ENCODE measurements around the gene IRF8.
"Not testable (repeated sequence)": the region's sequence is repeated elsewhere in the genome, so short reads cannot be mapped to it uniquely, and the experiment has no call there.

IRF8 gene

DNA sequence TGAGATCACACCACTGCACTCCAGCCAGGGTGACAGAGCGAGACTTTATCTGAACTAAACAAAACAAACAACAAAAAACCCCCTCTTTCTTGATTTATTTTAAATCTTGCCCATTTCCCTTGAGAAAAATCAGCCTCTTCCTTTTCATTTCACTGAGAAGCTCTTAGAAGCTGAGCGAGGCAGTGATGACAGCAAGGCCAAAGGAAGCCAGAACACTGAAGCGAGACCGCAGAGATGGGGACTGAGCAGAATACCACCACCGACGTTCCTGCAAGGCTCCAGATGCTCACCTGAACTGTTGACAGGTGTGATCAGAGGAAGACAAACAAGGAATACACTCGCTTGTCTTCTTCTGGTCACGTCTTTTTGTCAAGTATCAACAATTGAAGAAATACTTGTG is 30.5 kb upstream of the IRF8 start:
- no peak overlapping the region for H3K4me3 ChIP-seq (ENCODE audit: low read length)
- TF ChIP-seq, protein P1, sequence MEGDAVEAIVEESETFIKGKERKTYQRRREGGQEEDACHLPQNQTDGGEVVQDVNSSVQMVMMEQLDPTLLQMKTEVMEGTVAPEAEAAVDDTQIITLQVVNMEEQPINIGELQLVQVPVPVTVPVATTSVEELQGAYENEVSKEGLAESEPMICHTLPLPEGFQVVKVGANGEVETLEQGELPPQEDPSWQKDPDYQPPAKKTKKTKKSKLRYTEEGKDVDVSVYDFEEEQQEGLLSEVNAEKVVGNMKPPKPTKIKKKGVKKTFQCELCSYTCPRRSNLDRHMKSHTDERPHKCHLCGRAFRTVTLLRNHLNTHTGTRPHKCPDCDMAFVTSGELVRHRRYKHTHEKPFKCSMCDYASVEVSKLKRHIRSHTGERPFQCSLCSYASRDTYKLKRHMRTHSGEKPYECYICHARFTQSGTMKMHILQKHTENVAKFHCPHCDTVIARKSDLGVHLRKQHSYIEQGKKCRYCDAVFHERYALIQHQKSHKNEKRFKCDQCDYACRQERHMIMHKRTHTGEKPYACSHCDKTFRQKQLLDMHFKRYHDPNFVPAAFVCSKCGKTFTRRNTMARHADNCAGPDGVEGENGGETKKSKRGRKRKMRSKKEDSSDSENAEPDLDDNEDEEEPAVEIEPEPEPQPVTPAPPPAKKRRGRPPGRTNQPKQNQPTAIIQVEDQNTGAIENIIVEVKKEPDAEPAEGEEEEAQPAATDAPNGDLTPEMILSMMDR (IDR thresholded peaks at IDR 0.05; ENCODE audit: insufficient read depth, low read depth, low read length, missing control alignments): no peak
- no peak for DNase-seq (ENCODE audit: low read depth)

DNA sequence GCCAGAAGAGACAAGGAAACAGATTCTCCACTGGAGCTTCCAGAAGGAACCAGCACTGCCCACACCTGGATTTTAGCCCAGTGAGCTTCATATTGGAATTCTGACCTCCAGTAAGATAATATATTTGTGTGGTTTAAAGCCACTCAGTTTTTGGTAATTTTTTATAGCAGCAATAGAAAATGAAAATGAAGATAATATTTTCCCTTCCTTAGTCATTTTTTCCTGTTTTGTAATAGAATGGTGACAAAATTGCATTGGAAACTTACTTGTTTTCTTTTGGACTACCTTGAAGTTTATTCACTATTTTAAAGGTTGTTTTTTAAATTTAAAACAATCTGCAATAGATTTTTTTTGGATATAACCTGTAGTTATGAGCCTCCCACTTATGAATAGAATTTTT is 29.8 kb upstream of the IRF8 start:
- TF ChIP-seq, protein P1 (IDR thresholded peaks at IDR 0.05; ENCODE audit: insufficient read depth, low read depth, low read length, missing control alignments): no peak
- no peak for DNase-seq (ENCODE audit: low read depth)
- no peak overlapping the region for H3K4me3 ChIP-seq (ENCODE audit: low read length)

DNA sequence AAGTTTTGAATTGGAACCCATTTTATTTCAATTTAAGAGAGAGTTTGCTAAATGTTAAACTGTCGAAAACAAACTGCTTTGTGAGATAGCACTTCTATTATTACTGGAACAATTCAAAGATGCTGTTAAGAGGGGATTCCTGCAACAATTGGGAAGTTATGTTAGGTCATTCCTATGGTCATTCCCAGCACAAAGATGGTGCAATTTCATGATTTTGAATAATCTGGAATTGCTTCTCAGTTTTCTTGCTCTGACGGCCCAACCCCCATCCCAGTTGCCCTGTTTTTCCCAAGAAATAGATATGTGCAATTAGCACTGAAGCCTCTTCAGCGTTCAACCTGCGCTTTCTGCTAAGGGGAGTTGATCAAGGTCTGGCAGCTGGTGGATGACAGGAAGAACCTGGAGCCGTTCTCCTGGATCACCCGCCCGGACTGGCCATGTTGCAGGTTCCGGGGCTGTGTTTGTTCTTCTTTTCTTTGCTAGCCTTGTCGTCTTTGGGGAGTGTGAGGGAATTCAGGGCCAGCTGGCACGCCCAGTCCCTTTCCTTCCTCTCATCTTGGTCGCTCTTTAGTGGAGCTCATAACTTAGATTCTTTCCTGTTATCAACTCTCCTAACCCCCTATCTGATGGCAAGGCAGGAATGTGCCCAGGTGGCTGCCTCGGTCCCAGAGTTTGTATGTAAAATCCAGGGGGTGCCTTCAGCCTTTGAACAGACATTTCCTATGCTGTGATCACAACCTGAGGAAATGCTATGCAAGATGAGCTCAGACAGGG is 29.0 kb upstream of the IRF8 start:
- no peak overlapping the region for H3K4me3 ChIP-seq (ENCODE audit: low read length)
- DNase-seq (ENCODE audit: low read depth): no peak
- TF ChIP-seq, protein P1 (IDR thresholded peaks at IDR 0.05; ENCODE audit: insufficient read depth, low read depth, low read length, missing control alignments): no peak

DNA sequence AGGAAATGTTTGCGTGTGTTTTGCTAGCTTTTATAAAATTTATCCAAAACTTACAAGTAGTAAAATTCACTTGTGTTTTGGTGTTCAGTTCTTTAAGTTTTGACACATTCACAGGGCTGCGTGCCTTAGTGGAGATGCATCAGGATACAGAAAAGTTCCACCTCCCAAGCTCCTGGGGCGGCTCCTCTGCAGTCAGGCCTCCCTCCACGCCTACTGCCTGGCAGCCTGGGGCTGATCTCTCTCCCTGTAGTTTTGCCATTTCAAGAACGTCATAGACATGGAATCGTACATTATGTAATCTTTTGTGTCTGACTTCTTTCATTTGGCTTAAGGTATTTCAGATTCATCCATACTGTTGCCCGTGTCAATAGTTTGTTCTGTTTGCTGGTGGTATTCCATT is 27.2 kb upstream of the IRF8 start:
- H3K4me3 ChIP-seq (ENCODE audit: low read length): no peak overlapping the region
- peak; percentile 9 for DNase-seq (ENCODE audit: low read depth)
- TF ChIP-seq, protein P1 (IDR thresholded peaks at IDR 0.05; ENCODE audit: insufficient read depth, low read depth, low read length, missing control alignments): no peak

DNA sequence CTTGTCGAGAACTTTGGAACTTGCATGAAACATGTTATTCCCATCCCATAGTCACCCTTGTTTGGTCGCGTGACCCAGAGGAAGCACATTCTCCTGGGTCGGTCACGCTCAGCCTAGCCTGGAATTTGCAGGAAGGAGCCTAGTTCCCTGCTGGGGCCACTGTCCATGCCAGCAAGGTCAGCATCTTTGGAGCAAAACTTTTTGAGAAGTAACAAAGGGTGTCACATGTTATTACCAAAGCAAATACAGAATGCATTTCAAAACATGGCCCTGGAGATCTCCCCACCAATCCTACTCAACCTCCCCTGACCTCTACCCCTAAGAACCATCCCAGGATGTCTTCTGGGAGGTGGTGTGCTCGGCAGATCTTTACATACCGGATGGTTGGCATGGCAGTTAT is 26.2 kb upstream of the IRF8 start:
- H3K4me3 ChIP-seq (ENCODE audit: low read length): no peak overlapping the region
- DNase-seq (ENCODE audit: low read depth): no peak
- TF ChIP-seq, protein P1 (IDR thresholded peaks at IDR 0.05; ENCODE audit: insufficient read depth, low read depth, low read length, missing control alignments): no peak

DNA sequence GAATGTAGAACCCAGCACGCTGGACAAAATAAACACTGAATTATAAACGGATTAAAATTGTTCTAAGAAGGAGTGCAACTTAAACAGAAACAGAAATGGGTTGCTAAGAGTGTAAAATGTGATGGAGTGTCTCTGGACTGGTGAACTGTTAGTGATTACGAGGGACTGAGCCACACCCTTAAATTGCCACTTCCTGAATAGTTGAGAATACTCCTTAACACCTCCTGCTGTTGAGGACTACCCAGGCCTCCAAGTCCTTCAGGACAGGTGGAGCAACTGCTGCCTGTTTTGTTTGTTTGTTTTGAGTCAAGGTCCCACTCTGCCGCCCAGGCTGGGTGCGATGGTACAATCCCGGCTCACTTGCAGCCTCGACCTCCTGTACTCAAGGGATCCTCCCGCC is 25.8 kb upstream of the IRF8 start:
- TF ChIP-seq, protein P1 (IDR thresholded peaks at IDR 0.05; ENCODE audit: insufficient read depth, low read depth, low read length, missing control alignments): no peak
- no peak for DNase-seq (ENCODE audit: low read depth)
- no peak overlapping the region for H3K4me3 ChIP-seq (ENCODE audit: low read length)

DNA sequence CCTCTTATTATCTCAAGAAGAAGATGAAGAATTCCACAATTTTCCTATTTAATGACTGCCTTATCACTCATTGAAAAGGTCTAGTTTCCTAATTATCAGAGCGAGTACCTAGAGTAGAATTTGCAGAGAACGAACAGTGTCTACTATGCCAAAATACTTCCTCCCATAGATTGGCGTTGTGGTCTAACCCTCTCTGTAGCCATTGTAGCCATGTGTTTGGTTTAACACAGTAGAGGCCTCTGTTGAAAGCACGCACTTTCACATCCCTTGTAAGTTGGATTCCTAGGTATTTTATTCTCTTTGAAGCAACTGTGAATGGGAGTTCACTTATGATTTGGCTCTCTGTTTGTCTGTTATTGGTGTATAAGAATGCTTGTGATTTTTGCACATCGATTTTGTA is 24.9 kb upstream of the IRF8 start:
- H3K4me3 ChIP-seq (ENCODE audit: low read length): not testable (repeated sequence)

More for the DNA sequence above, 24.9 kb upstream of the IRF8 start:
- not testable (repeated sequence) for DNase-seq (ENCODE audit: low read depth)
